Spleen (tissue), 7 donors: ENCODE measurements around the gene PLA2G2D.

Source experiments
- POLR2AphosphoS5 ChIP-seq, 3 donors: sonication (generic); formaldehyde crosslinking; IDR thresholded peaks; one replicate each; pipeline ENCODE4 v1.5.1; 2017; ENCODE audit warnings: antibody characterized with exemption in 3 of 3
- TF ChIP-seq, protein P1 (sequence below), 11 experiments: fragments of 200-600 bp in 7 of 11; fragments of 450-650 bp in 4 of 11; sonication (generic) in 4 of 11; IDR thresholded peaks in 8 of 11; conservative IDR thresholded peaks in 3 of 11; 1 replicate in 7 of 11; 2 replicates in 4 of 11; pipeline versions ENCODE4 v1.4.0 to v1.8.0; 2016 to 2021; ENCODE audit warnings: antibody characterized with exemption in 11 of 11, inconsistent platforms in 4 of 11, mild to moderate bottlenecking in 1 of 11
- donor health status: DM: no; HTN: no; CAD: no; lungs with moderate emphysema.
- donor health status: DM: no; HTN: no; CAD: no.
- donor health status: DM: no; HTN: no; CAD: no.

DNA sequence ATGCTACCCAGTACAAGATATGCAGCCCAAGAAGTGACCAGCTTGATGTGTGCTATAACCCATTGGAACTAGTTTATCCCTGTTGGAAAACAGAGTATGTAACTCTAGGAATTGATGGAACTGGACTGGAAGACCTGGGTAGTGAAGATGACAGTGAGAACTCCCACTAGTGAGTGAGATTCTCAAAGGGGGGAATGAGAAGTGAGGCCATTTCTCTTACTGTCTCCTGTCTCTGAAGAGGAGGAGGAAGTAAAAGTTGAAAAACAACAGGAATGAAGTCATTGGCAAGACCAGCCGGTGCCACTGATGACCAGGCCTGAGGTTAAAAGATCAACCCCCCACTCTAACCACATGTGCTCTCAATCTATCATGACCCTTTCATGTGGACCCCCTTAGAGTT is 40.7 kb upstream of the PLA2G2D start:
- TF ChIP-seq POLR2AphosphoS5 (IDR thresholded peaks at IDR 0.05): no peak
- TF ChIP-seq, protein P1, sequence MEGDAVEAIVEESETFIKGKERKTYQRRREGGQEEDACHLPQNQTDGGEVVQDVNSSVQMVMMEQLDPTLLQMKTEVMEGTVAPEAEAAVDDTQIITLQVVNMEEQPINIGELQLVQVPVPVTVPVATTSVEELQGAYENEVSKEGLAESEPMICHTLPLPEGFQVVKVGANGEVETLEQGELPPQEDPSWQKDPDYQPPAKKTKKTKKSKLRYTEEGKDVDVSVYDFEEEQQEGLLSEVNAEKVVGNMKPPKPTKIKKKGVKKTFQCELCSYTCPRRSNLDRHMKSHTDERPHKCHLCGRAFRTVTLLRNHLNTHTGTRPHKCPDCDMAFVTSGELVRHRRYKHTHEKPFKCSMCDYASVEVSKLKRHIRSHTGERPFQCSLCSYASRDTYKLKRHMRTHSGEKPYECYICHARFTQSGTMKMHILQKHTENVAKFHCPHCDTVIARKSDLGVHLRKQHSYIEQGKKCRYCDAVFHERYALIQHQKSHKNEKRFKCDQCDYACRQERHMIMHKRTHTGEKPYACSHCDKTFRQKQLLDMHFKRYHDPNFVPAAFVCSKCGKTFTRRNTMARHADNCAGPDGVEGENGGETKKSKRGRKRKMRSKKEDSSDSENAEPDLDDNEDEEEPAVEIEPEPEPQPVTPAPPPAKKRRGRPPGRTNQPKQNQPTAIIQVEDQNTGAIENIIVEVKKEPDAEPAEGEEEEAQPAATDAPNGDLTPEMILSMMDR (IDR thresholded peaks at IDR 0.05 in 8 of 11, conservative IDR thresholded peaks at IDR 0.05 in 3 of 11): no peak
